Measurements from ENCODE around the gene BCORL1. TPM values are rescaled to one million over a fixed set of nuclear protein-coding genes. Genes with fewer than 3 reads are reported as not detected.

BCORL1 gene
- total RNA-seq, 4 donors from 2014 or later = 4.7 to 12.0 (median 6.2) TPM

GRCh38 chrX:130082244-130083106, 100.0 kb downstream of the BCORL1 start:
- Histone ChIP-seq H3K27me3 (no peaks in the 10 kb centered on the region), H3K9me3 (no peaks in the 10 kb centered on the region), H3K4me3 (replicated peaks in 1 of 3) (no peak overlapping the region), H3K4me1 (peaks cover 0 to 11% of the 10 kb centered on the region in 2 donors), H3K27ac (peak overlapping the region in 1 of 3 donors; percentile 28), H3K36me3 (no peaks in the 10 kb centered on the region)
- TF ChIP-seq CTCF (IDR thresholded peaks at IDR 0.05) (no peak), POLR2A (IDR thresholded peaks at IDR 0.05) (no peak)
- intact Hi-C loops (cut with DNase I) = loop anchor here (5.0 kb wide), 1 partner anchor 110 kb away; no protein-coding TSS in a partner anchor
- DNase-seq = peak in 1 of 2 donors; percentile 9
- 37 to 51% methylated on average over 2 to 11 of the region's 28 CpGs for WGBS, 2 donors

DNA sequence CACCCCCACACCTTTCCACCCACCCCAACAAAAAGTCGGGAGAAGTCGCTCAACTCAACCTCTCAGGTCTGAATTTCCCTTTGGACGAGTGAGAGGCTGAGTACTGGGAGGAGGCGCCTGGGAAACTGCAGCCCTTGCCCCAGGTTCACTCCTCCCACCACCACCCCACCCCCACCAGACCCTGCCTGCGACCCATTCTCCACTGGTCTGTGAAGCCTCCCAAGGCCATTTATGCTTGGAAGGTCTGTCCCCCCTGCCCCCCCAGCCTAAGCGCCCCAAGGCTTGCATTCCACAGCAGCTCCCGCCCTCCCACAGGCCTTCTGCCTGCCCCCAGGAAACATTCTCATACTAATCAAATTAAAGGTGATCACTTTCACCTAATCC, 100.7 kb downstream of the BCORL1 start:
- Histone ChIP-seq H3K4me1 (peaks cover 0 to 11% of the 10 kb centered on the region in 2 donors), H3K9me3 (no peaks in the 10 kb centered on the region), H3K27me3 (no peaks in the 10 kb centered on the region), H3K4me3 (replicated peaks in 1 of 3) (no peak overlapping the region), H3K36me3 (no peaks in the 10 kb centered on the region), H3K27ac (no peak overlapping the region)
- TF ChIP-seq CTCF (IDR thresholded peaks at IDR 0.05) = no peak
- DNase-seq = no peak
- intact Hi-C loops (cut with DNase I) = loop anchor here (5.0 kb wide), 1 partner anchor 109 kb away; no protein-coding TSS in a partner anchor
- WGBS, 2 donors = 73% methylated on average over 2 of the region's 7 CpGs; no CpG with 5 or more reads in 1 of the 2 donors

- Histone ChIP-seq H3K27ac (no peak overlapping the region), H3K27me3 (no peaks in the 10 kb centered on the region), H3K9me3 (no peaks in the 10 kb centered on the region), H3K4me3 (replicated peaks in 1 of 3) (no peak overlapping the region), H3K36me3 (no peaks in the 10 kb centered on the region), H3K4me1 (peaks cover 0 to 11% of the 10 kb centered on the region in 2 donors)
- no peak for DNase-seq
- intact Hi-C loops (cut with DNase I) = loop anchor here (5.0 kb wide), 1 partner anchor 108 kb away; no protein-coding TSS in a partner anchor
- WGBS, 2 donors = 75 to 86% methylated on average over 12 to 13 of the region's 15 CpGs
- TF ChIP-seq CTCF (IDR thresholded peaks at IDR 0.05) = no peak
- no peak for TF ChIP-seq POLR2A (IDR thresholded peaks at IDR 0.05)
Measured at GRCh38 chrX:130083656-130084382, 101.4 kb downstream of the BCORL1 start.

GRCh38 chrX:130084631-130085237, 102.3 kb downstream of the BCORL1 start:
- H3K9me3 ChIP-seq = no peaks in the 10 kb centered on the region
- no peaks in the 10 kb centered on the region for H3K36me3 ChIP-seq
- H3K27ac ChIP-seq = peak overlapping the region in 1 of 3 donors; percentile 10
- H3K27me3 ChIP-seq = no peaks in the 10 kb centered on the region
- 84% methylated on average over 6 of the region's 9 CpGs; no CpG with 5 or more reads in 1 of the 2 donors for WGBS, 2 donors
- no peak overlapping the region for H3K4me3 ChIP-seq (replicated peaks in 1 of 3)
- no peak for TF ChIP-seq POLR2A (IDR thresholded peaks at IDR 0.05)
- no peak for TF ChIP-seq CTCF (IDR thresholded peaks at IDR 0.05)
- intact Hi-C loops (cut with DNase I) = loop anchor here (5.0 kb wide), 1 partner anchor 108 kb away; no protein-coding TSS in a partner anchor
- DNase-seq = no peak
- peaks cover 0 to 11% of the 10 kb centered on the region in 2 donors for H3K4me1 ChIP-seq

All from thyroid gland (tissue), 4 donors.